ENCODE measurements around the gene ELMO3. TPM values are rescaled to one million over a fixed set of nuclear protein-coding genes. Genes with fewer than 3 reads are reported as not detected.

ELMO3 gene
- total RNA-seq (2022; extraction: Qiagen RNA extraction; ENCODE audit: low read depth): 0.87 to 1.7 TPM (median 1.3 TPM) in 5 replicates

DNA sequence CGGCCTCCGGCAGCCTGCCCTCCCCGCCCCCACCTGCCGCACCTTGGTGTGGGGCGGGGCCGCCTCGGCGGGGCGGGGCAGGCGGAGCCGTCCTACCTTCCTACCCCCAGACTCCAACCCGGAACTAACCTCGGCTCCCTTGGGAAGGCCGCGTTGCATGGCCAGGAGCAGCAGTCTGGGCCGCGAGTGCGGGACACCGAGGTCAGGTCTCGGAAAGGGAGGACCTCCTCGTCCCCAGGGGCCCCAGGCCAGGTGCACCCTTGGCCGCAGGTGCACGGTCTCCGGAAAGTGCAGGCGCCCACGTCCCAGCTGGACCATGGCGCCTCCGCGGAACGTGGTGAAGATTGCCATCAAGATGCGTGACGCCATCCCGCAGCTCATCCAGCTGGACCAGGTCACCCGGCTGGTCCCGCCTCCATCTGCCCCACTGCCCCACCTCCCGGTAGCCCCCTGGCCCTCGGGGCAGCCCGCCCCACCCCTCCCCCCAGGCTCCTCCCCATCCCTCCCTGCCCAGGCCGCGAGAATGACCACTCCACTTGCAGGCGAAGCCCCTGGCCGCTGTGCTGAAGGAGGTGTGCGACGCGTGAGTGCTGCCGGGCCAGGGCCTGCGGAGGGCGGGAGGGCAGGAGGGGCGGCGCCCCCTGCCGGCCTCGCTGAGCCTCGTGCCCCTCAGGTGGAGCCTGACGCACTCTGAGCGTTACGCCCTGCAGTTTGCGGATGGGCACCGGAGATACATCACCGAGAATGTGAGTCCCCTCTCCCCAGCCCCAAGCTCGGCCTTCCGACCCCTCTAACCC, at the start of gene ELMO3:
Gene ELMO3, plus strand, starts transcription at position 121 of the 797 bp plus-strand sequence. Its CDS starts 196 bp downstream, at position 317.

GRCh38 chr16:67150833-67151396, 48.0 kb upstream of the ELMO3 start, which contains the start of gene B3GNT9:
Gene B3GNT9 (minus strand): TSS chr16:67150998. CDS start chr16:67150485, 513 bp downstream.

GRCh38 chr16:67164599-67165061, 34.3 kb upstream of the ELMO3 start, which contains the start of gene HSF4:
Gene HSF4 (plus strand): TSS chr16:67164745. CDS start chr16:67164812, 67 bp downstream.

GRCh38 chr16:67170168-67170948, 28.6 kb upstream of the ELMO3 start, which contains the start of gene NOL3:
Gene NOL3 (plus strand): TSS chr16:67170538.

GRCh38 chr16:67183627-67184452, 15.1 kb upstream of the ELMO3 start, which contains the start of gene MATCAP1:
Gene MATCAP1 (minus strand): TSS chr16:67183963. CDS start chr16:67180610, 3,353 bp downstream.

DNA sequence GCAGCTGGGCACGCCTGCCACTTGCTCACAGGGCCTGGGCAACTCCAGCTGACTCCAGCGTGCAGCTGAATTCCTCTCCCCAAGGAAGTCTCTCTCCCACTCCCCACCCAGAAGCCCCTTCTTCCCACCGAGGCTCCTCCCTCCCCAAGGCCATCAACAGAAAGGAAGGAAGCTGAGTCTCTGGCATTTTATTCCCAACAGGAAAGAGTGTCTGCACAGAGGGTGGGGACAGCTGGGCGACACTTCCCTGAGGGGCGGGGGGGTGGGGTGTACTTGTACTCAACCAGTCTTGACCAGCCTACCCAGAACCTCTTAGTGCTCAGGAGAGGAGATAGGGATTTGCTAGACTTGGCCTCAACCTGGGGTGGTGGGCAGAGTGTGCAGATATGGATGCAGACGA, 8.9 kb upstream of the ELMO3 start, which contains the start of gene EXOC3L1:
Gene EXOC3L1, minus strand, starts transcription at position 96 of the 400 bp plus-strand sequence. CDS start 460 bp downstream, outside the sequence.

GRCh38 chr16:67191995-67192681, 6.8 kb upstream of the ELMO3 start, which contains the start of gene E2F4:
Gene E2F4 (plus strand): TSS chr16:67192155. CDS start chr16:67192228, 73 bp downstream.

GRCh38 chr16:67226804-67227566, 28.1 kb downstream of the ELMO3 start, which contains the start of gene TMEM208:
Gene TMEM208 (plus strand): TSS chr16:67227130. CDS start chr16:67227219, 89 bp downstream.

GRCh38 chr16:67247192-67248072, 48.5 kb downstream of the ELMO3 start, which contains the start of gene FHOD1:
Gene FHOD1 (minus strand): TSS chr16:67247481. CDS start chr16:67247410, 71 bp downstream.

DNA sequence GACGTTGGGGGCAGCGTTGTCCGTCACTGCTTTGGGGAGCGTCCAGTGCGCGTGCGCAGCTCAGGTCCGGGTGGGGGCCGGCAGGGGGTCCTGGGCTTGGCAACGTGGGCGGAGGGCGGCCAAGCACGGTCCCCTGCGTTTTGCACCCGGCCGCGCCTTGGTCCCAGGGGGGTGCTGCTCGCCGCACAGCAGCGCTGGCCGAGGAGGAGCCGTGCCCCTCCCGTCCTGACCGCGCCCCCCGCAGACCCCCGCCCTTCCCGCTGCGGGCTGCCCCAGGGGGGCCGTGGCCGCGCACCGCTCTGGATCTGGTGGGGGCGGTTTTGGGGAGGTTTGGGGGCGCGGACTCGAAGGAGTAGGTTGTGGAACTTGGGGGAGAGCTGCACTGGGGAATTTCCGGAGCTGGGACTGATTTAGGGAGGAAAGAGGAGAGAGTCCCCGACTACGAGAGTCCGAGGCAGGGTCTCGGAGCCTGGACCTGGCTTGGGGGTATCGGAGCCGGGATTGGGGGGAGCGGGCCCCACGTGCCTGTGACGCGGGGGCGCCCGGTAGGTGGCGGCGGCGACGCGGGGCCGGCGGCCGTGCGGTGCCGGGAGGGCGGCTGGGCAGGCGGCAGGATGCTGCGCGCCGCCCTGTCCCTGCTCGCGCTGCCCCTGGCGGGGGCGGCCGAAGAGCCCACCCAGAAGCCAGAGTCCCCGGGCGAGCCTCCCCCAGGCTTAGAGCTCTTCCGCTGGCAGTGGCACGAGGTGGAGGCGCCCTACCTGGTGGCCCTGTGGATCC, 49.7 kb downstream of the ELMO3 start, which contains the start of gene SLC9A5:
Gene SLC9A5, plus strand, starts transcription at position 579 of the 777 bp plus-strand sequence. Its CDS starts 36 bp downstream, at position 615.

Other genes starting within 250 kb of the ELMO3 start
- 1.7 to 2.1 TPM (median 2.1 TPM) in 5 replicates for gene CES3, start 237.9 kb upstream of the ELMO3 start, total RNA-seq (2022; extraction: Qiagen RNA extraction; ENCODE audit: low read depth)
- 1.2 to 2.1 TPM (median 1.7 TPM) in 5 replicates for gene CES4A, start 210.5 kb upstream of the ELMO3 start, total RNA-seq (2022; extraction: Qiagen RNA extraction; ENCODE audit: low read depth)
- gene CBFB, start 170.0 kb upstream of the ELMO3 start, total RNA-seq (2022; extraction: Qiagen RNA extraction; ENCODE audit: low read depth): 49.8 to 56.1 TPM (median 50.4 TPM) in 5 replicates
- 24.2 to 27.0 TPM (median 25.3 TPM) in 5 replicates for gene PHAF1, start 89.2 kb upstream of the ELMO3 start, total RNA-seq (2022; extraction: Qiagen RNA extraction; ENCODE audit: low read depth)
- 6.2 to 8.7 TPM (median 7.8 TPM) in 5 replicates for gene B3GNT9, start 48.1 kb upstream of the ELMO3 start, total RNA-seq (2022; extraction: Qiagen RNA extraction; ENCODE audit: low read depth)
- gene TRADD, start 39.2 kb upstream of the ELMO3 start, total RNA-seq (2022; extraction: Qiagen RNA extraction; ENCODE audit: low read depth): 14.3 to 19.1 TPM (median 18.5 TPM) in 5 replicates
- 6.1 to 10.3 TPM (median 7.8 TPM) in 5 replicates for gene FBXL8, start 39.2 kb upstream of the ELMO3 start, total RNA-seq (2022; extraction: Qiagen RNA extraction; ENCODE audit: low read depth)
- 10.6 to 19.1 TPM (median 15.0 TPM) in 5 replicates for gene HSF4, start 34.4 kb upstream of the ELMO3 start, total RNA-seq (2022; extraction: Qiagen RNA extraction; ENCODE audit: low read depth)
- 38.3 to 52.2 TPM (median 50.1 TPM) in 5 replicates for gene NOL3, start 28.6 kb upstream of the ELMO3 start, total RNA-seq (2022; extraction: Qiagen RNA extraction; ENCODE audit: low read depth)
- 4.0 to 7.4 TPM (median 5.9 TPM) in 5 replicates for gene MATCAP1, start 15.2 kb upstream of the ELMO3 start, total RNA-seq (2022; extraction: Qiagen RNA extraction; ENCODE audit: low read depth)
- 0.03 to 0.14 TPM (median 0.05 TPM) in 4 of 5 replicates, not detected in the other for gene EXOC3L1, start 9.0 kb upstream of the ELMO3 start, total RNA-seq (2022; extraction: Qiagen RNA extraction; ENCODE audit: low read depth)
- gene E2F4, start 7.0 kb upstream of the ELMO3 start, total RNA-seq (2022; extraction: Qiagen RNA extraction; ENCODE audit: low read depth): 81.8 to 102 TPM (median 93.3 TPM) in 5 replicates
- gene TMEM208, start 28.0 kb downstream of the ELMO3 start, total RNA-seq (2022; extraction: Qiagen RNA extraction; ENCODE audit: low read depth): 82.5 to 101 TPM (median 88.7 TPM) in 5 replicates
- gene FHOD1, start 48.4 kb downstream of the ELMO3 start, total RNA-seq (2022; extraction: Qiagen RNA extraction; ENCODE audit: low read depth): 37.1 to 55.5 TPM (median 49.9 TPM) in 5 replicates
- gene SLC9A5, start 49.8 kb downstream of the ELMO3 start, total RNA-seq (2022; extraction: Qiagen RNA extraction; ENCODE audit: low read depth): 1.1 to 1.8 TPM (median 1.7 TPM) in 5 replicates
- gene PLEKHG4, start 80.4 kb downstream of the ELMO3 start, total RNA-seq (2022; extraction: Qiagen RNA extraction; ENCODE audit: low read depth): 13.3 to 19.0 TPM (median 18.7 TPM) in 5 replicates
- 0.20 to 0.37 TPM (median 0.28 TPM) in 4 of 5 replicates, not detected in the other for gene KCTD19, start 127.6 kb downstream of the ELMO3 start, total RNA-seq (2022; extraction: Qiagen RNA extraction; ENCODE audit: low read depth)
- 0.23 to 0.48 TPM (median 0.23 TPM) in 3 of 5 replicates, not detected in the others for gene LRRC36, start 127.7 kb downstream of the ELMO3 start, total RNA-seq (2022; extraction: Qiagen RNA extraction; ENCODE audit: low read depth)
- 10.2 to 14.4 TPM (median 12.0 TPM) in 5 replicates for gene TPPP3, start 194.4 kb downstream of the ELMO3 start, total RNA-seq (2022; extraction: Qiagen RNA extraction; ENCODE audit: low read depth)
- gene ZDHHC1, start 217.3 kb downstream of the ELMO3 start, total RNA-seq (2022; extraction: Qiagen RNA extraction; ENCODE audit: low read depth): 5.3 to 6.9 TPM (median 6.3 TPM) in 5 replicates
- 0.64 to 2.0 TPM (median 1.7 TPM) in 5 replicates for gene HSD11B2, start 232.0 kb downstream of the ELMO3 start, total RNA-seq (2022; extraction: Qiagen RNA extraction; ENCODE audit: low read depth)